Endodermal cell (in vitro differentiated cells): ENCODE data around the gene NBAS. TPM values are rescaled to one million over a fixed set of nuclear protein-coding genes. Genes with fewer than 3 reads are reported as not detected.
A peak's percentile ranks its signal among the peaks of the same experiment; 100 is the strongest.
"Not testable (repeated sequence)": the region's sequence is repeated elsewhere in the genome, so short reads cannot be mapped to it uniquely, and the experiment has no call there.

ENCODE experiments used
- DNase-seq: peaks from one replicate; pipeline ENCODE4 v3.0.0-alpha.2; 2017
- H3K27ac ChIP-seq: 2 replicates; pipeline ENCODE4 v1.5.1; 2013; ENCODE audit warnings: mild to moderate bottlenecking, low read depth, low read length, moderate library complexity
- H3K27me3 ChIP-seq: 2 replicates; pipeline ENCODE4 v1.6.1; 2013; ENCODE audit warnings: mild to moderate bottlenecking, low read length, moderate library complexity; ENCODE audit not compliant: insufficient read depth, control insufficient read depth, poor library complexity, severe bottlenecking
- H3K36me3 ChIP-seq: 2 replicates; pipeline ENCODE4 v1.7.0; 2013; ENCODE audit warnings: mild to moderate bottlenecking, low read length, moderate library complexity; ENCODE audit not compliant: control insufficient read depth, insufficient read depth
- H3K4me1 ChIP-seq: one replicate; pipeline ENCODE4 v1.7.0; 2013; ENCODE audit warnings: low read length; ENCODE audit not compliant: control insufficient read depth, insufficient read depth
- H3K4me3 ChIP-seq: 2 replicates; pipeline ENCODE4 v1.5.1; 2013; ENCODE audit warnings: mild to moderate bottlenecking, low read length, moderate library complexity
- H3K9ac ChIP-seq: 2 replicates; pipeline ENCODE4 v1.6.1; 2013; ENCODE audit warnings: mild to moderate bottlenecking, low read length, moderate library complexity; ENCODE audit not compliant: poor library complexity, severe bottlenecking; ENCODE audit errors: extremely low read depth
- H3K9me3 ChIP-seq: 2 replicates; pipeline ENCODE4 v1.6.1; 2013; ENCODE audit warnings: mild to moderate bottlenecking, low read length, moderate library complexity; ENCODE audit not compliant: control insufficient read depth
- H3K27ac Mint-ChIP-seq: 2 replicates; pipeline ENCODE4 v1.8.0; 2020; ENCODE audit warnings: mixed read lengths
- H3K27me3 Mint-ChIP-seq: 2 replicates; pipeline ENCODE4 v1.8.0; 2021; ENCODE audit warnings: mild to moderate bottlenecking, mixed read lengths; ENCODE audit not compliant: insufficient read depth
- H3K36me3 Mint-ChIP-seq: 2 replicates; pipeline ENCODE4 v1.8.0; 2020; ENCODE audit warnings: low read depth, mixed read lengths
- H3K4me1 Mint-ChIP-seq: 2 replicates; pipeline ENCODE4 v1.8.0; 2020; ENCODE audit warnings: mixed read lengths
- H3K4me3 Mint-ChIP-seq: 2 replicates; pipeline ENCODE4 v1.8.0; 2020; ENCODE audit warnings: mild to moderate bottlenecking, moderate library complexity, mixed read lengths
- H3K9me3 Mint-ChIP-seq: 2 replicates; pipeline ENCODE4 v1.8.0; 2020; ENCODE audit warnings: mild to moderate bottlenecking, mixed read lengths
- CTCF ChIP-seq: fragments of 200-600 bp; sonication (generic); conservative IDR thresholded peaks from 2 replicates; pipeline ENCODE4 v1.5.0; 2021; ENCODE audit warnings: antibody characterized with exemption, mild to moderate bottlenecking
- WGBS, 2 experiments: methylation state at CpG; one replicate each; pipeline versions ENCODE4 v1.1.5 to v1.1.7; 2013; ENCODE audit warnings: missing lambda C conversion rate in 2 of 2, mixed read lengths in 1 of 2; ENCODE audit not compliant: insufficient coverage in 1 of 2, insufficient read length in 1 of 2; 5-methylcytosine and 5-hydroxymethylcytosine counted together
- total RNA-seq, 2 donors: library from RNA; stranded (reverse); fragmentation: NEBNext Ultra II Directional in 1 of 2; extraction: Animal tissue kit (Norgen Biotek cat#: 25700) in 1 of 2; gene quantifications; 2 replicates in 1 of 2; 3 replicates in 1 of 2; pipeline ENCODE4 v1.2.1, GENCODE V29; 2021

NBAS gene
- total RNA-seq, 2 donors from 2014 or later = 47.4 to 54.7 TPM

- H3K4me3 ChIP-seq = no peak overlapping the region
- Mint-ChIP-seq H3K36me3 (peaks cover 19% of the 10 kb centered on the region), H3K27ac (no peak overlapping the region), H3K4me3 (no peak overlapping the region), H3K27me3 (peaks cover 43% of the 10 kb centered on the region), H3K9me3 (peaks cover 34% of the 10 kb centered on the region), H3K4me1 (peaks cover 21% of the 10 kb centered on the region)
- no peak for TF ChIP-seq CTCF
- H3K27ac ChIP-seq = no peak overlapping the region
- peaks cover 29% of the 10 kb centered on the region for H3K9me3 ChIP-seq
- no peak overlapping the region for H3K9ac ChIP-seq
- no peaks in the 10 kb centered on the region for H3K4me1 ChIP-seq
- 75 to 95% methylated on average over 2 of the region's 2 CpGs for WGBS, 2 experiments
- H3K36me3 ChIP-seq = no peaks in the 10 kb centered on the region
- H3K27me3 ChIP-seq = peaks cover 7% of the 10 kb centered on the region
- DNase-seq = no peak
These were observed 300.3 kb downstream of the NBAS start for GRCh38 chr2:15260835-15261234.

DNA sequence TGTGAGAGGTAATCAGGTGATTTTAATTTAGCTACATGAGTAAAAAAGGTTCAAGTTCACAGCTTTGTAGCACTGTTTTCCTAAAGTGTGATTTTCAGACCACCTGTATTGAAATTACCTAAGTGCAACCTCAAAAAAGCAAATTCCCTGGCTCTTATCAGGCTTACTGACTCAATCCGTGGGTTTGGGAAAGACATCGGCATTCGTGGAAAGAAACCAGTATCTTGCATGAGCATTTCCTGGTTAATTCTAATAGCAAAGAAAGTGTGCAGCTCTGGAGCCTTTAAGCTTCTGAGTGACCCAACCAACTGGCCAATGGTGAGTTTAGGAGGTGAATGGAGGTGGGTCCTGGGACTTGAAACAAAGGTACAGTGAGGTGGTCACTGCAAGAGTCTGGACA lies 300.9 kb downstream of the NBAS start:
- no peak overlapping the region for H3K27ac ChIP-seq
- Mint-ChIP-seq H3K36me3 (peaks cover 26% of the 10 kb centered on the region), H3K27me3 (peaks cover 45% of the 10 kb centered on the region), H3K4me3 (no peak overlapping the region), H3K27ac (no peak overlapping the region), H3K4me1 (peaks cover 27% of the 10 kb centered on the region), H3K9me3 (peaks cover 40% of the 10 kb centered on the region)
- TF ChIP-seq CTCF = no peak
- H3K4me1 ChIP-seq = no peaks in the 10 kb centered on the region
- peaks cover 7% of the 10 kb centered on the region for H3K27me3 ChIP-seq
- no peaks in the 10 kb centered on the region for H3K36me3 ChIP-seq
- DNase-seq = no peak
- no peak overlapping the region for H3K9ac ChIP-seq
- H3K9me3 ChIP-seq = peaks cover 31% of the 10 kb centered on the region
- no peak overlapping the region for H3K4me3 ChIP-seq
- 87 to 100% methylated on average over 2 to 3 of the region's 3 CpGs for WGBS, 2 experiments

- Histone ChIP-seq H3K27ac (no peak overlapping the region), H3K4me1 (no peaks in the 10 kb centered on the region), H3K9ac (no peak overlapping the region), H3K36me3 (no peaks in the 10 kb centered on the region), H3K4me3 (peak overlapping the region; percentile 2), H3K9me3 (peaks cover 40% of the 10 kb centered on the region), H3K27me3 (peaks cover 7% of the 10 kb centered on the region)
- peak; percentile 77 for DNase-seq
- peaks cover 27% of the 10 kb centered on the region for H3K36me3 Mint-ChIP-seq
- H3K27ac Mint-ChIP-seq = no peak overlapping the region
- peaks cover 42% of the 10 kb centered on the region for H3K27me3 Mint-ChIP-seq
- peak overlapping the region; percentile 1 for H3K4me3 Mint-ChIP-seq
- H3K9me3 Mint-ChIP-seq = peaks cover 47% of the 10 kb centered on the region
- H3K4me1 Mint-ChIP-seq = peaks cover 27% of the 10 kb centered on the region
- 16% methylated on average over 1 of the region's 1 CpG; no CpG with 5 or more reads in 1 of the 2 experiments for WGBS, 2 experiments
- TF ChIP-seq CTCF = no peak
These were observed 301.8 kb downstream of the NBAS start for GRCh38 chr2:15259356-15259756.

GRCh38 chr2:15258385-15258784 lies 302.7 kb downstream of the NBAS start:
- peaks cover 35% of the 10 kb centered on the region for H3K27me3 Mint-ChIP-seq
- not testable (repeated sequence) for H3K27ac Mint-ChIP-seq, DNase-seq, H3K27ac ChIP-seq, H3K27me3 ChIP-seq, H3K36me3 ChIP-seq, H3K4me1 ChIP-seq, H3K9ac ChIP-seq, H3K4me3 Mint-ChIP-seq
- Histone ChIP-seq H3K9me3 (peaks cover 40% of the 10 kb centered on the region), H3K4me3 (peak overlapping the region; percentile 2)
- 90 to 95% methylated on average over 4 to 6 of the region's 7 CpGs for WGBS, 2 experiments
- peaks cover 47% of the 10 kb centered on the region for H3K9me3 Mint-ChIP-seq
- H3K36me3 Mint-ChIP-seq = peaks cover 27% of the 10 kb centered on the region
- peaks cover 27% of the 10 kb centered on the region for H3K4me1 Mint-ChIP-seq
